H7 (cell line): Measurements from ENCODE around the gene STK38. TPM values are rescaled to one million over a fixed set of nuclear protein-coding genes. Genes with fewer than 3 reads are reported as not detected.
"Not testable (repeated sequence)": the region's sequence is repeated elsewhere in the genome, so short reads cannot be mapped to it uniquely, and the experiment has no call there.

Experiments used
- DNase-seq: peaks from one replicate; pipeline ENCODE4 v3.0.0; 2012
- H3K27me3 ChIP-seq: 2 replicates; pipeline ENCODE4 v1.6.0; 2011; ENCODE audit warnings: mild to moderate bottlenecking, low read length; ENCODE audit not compliant: control insufficient read depth, insufficient read depth
- H3K36me3 ChIP-seq: replicated peaks from 2 replicates; pipeline ENCODE4 v1.5.1; 2011; ENCODE audit warnings: low read length; ENCODE audit not compliant: control insufficient read depth, insufficient read depth
- H3K4me3 ChIP-seq: 2 replicates; pipeline ENCODE4 v1.5.1; 2011; ENCODE audit warnings: low read depth, mild to moderate bottlenecking, control low read depth, low read length, moderate library complexity; ENCODE audit not compliant: insufficient read depth
- total RNA-seq: library from RNA; depleted of rRNA; stranded (reverse); fragments of >200 nt; shearing (Covaris generic); gene quantifications from 2 replicates; pipeline ENCODE4 v1.2.3, GENCODE V29; 2014

STK38 gene
- total RNA-seq, 1 experiment from 2014 or later, result 8.7 TPM

- DNase-seq, result no peak
These were observed 53.4 kb downstream of the STK38 start for GRCh38 chr6:36493859-36494258.

GRCh38 chr6:36493319-36493718, 54.0 kb downstream of the STK38 start:
- no peak for DNase-seq
- Histone ChIP-seq H3K27me3 (no peaks in the 10 kb centered on the region), H3K4me3 (no peak overlapping the region), H3K36me3 (peaks cover 4% of the 10 kb centered on the region)

More at GRCh38 chr6:36493859-36494258, 53.4 kb downstream of the STK38 start:
- Histone ChIP-seq H3K4me3 (no peak overlapping the region), H3K27me3 (no peaks in the 10 kb centered on the region), H3K36me3 (peaks cover 4% of the 10 kb centered on the region)

- Histone ChIP-seq H3K36me3 (peaks cover 4% of the 10 kb centered on the region), H3K27me3 (no peaks in the 10 kb centered on the region), H3K4me3 (no peak overlapping the region)
- DNase-seq, result no peak
These were observed 54.7 kb downstream of the STK38 start for GRCh38 chr6:36492621-36493020.

GRCh38 chr6:36492092-36492491, 55.2 kb downstream of the STK38 start:
- DNase-seq, result no peak
- Histone ChIP-seq H3K27me3 (no peaks in the 10 kb centered on the region), H3K4me3 (no peak overlapping the region), H3K36me3 (peaks cover 5% of the 10 kb centered on the region)

- Histone ChIP-seq H3K27me3 (no peaks in the 10 kb centered on the region), H3K4me3 (no peak overlapping the region), H3K36me3 (peaks cover 9% of the 10 kb centered on the region)
- DNase-seq, result no peak
These were observed 55.8 kb downstream of the STK38 start for GRCh38 chr6:36491378-36491965.

- H3K36me3 ChIP-seq, result peaks cover 11% of the 10 kb centered on the region
- no peak overlapping the region for H3K4me3 ChIP-seq
- DNase-seq, result no peak
- no peaks in the 10 kb centered on the region for H3K27me3 ChIP-seq
These were observed 57.9 kb downstream of the STK38 start for GRCh38 chr6:36489426-36489825.

GRCh38 chr6:36488221-36488620, 59.1 kb downstream of the STK38 start:
- peaks cover 10% of the 10 kb centered on the region for H3K36me3 ChIP-seq
- no peak overlapping the region for H3K4me3 ChIP-seq
- DNase-seq, result no peak
- H3K27me3 ChIP-seq, result no peaks in the 10 kb centered on the region

- Histone ChIP-seq H3K36me3 (peaks cover 10% of the 10 kb centered on the region), H3K27me3 (no peaks in the 10 kb centered on the region), H3K4me3 (no peak overlapping the region)
- DNase-seq, result no peak
These were observed 59.6 kb downstream of the STK38 start for GRCh38 chr6:36487698-36488097.

GRCh38 chr6:36484736-36485135, 62.5 kb downstream of the STK38 start:
- DNase-seq, result no peak
- Histone ChIP-seq H3K4me3 (no peak overlapping the region), H3K27me3 (no peaks in the 10 kb centered on the region), H3K36me3 (peaks cover 15% of the 10 kb centered on the region)

- not testable (repeated sequence) for DNase-seq, H3K27me3 ChIP-seq, H3K4me3 ChIP-seq
- peaks cover 19% of the 10 kb centered on the region for H3K36me3 ChIP-seq
These were observed 64.0 kb downstream of the STK38 start for GRCh38 chr6:36483326-36483725.

GRCh38 chr6:36479256-36479655, 68.0 kb downstream of the STK38 start:
- Histone ChIP-seq H3K36me3 (peaks cover 10% of the 10 kb centered on the region), H3K27me3 (no peaks in the 10 kb centered on the region), H3K4me3 (no peak overlapping the region)
- no peak for DNase-seq

GRCh38 chr6:36478051-36478526, 69.2 kb downstream of the STK38 start:
- H3K27me3 ChIP-seq, result no peaks in the 10 kb centered on the region
- H3K4me3 ChIP-seq, result no peak overlapping the region
- H3K36me3 ChIP-seq, result peaks cover 10% of the 10 kb centered on the region
- no peak for DNase-seq

GRCh38 chr6:36469946-36470345, 77.3 kb downstream of the STK38 start:
- peaks cover 1% of the 10 kb centered on the region; the same call in 1 of the 2 replicates for H3K36me3 ChIP-seq
- no peak overlapping the region for H3K4me3 ChIP-seq
- H3K27me3 ChIP-seq, result no peaks in the 10 kb centered on the region
- no peak for DNase-seq

- no peaks in the 10 kb centered on the region; the same call in 1 of the 2 replicates for H3K36me3 ChIP-seq
- no peak for DNase-seq
- no peaks in the 10 kb centered on the region for H3K27me3 ChIP-seq
- no peak overlapping the region for H3K4me3 ChIP-seq
These were observed 78.1 kb downstream of the STK38 start for GRCh38 chr6:36469148-36469661.

GRCh38 chr6:36467625-36468024, 79.7 kb downstream of the STK38 start:
- DNase-seq, result no peak
- Histone ChIP-seq H3K36me3 (no peaks in the 10 kb centered on the region; the same call in 1 of the 2 replicates), H3K27me3 (no peaks in the 10 kb centered on the region), H3K4me3 (no peak overlapping the region)
